Endodermal cell (in vitro differentiated cells): ENCODE measurements around the gene AMPD1. TPM values are rescaled to one million over a fixed set of nuclear protein-coding genes. Genes with fewer than 3 reads are reported as not detected.
A peak's percentile ranks its signal among the peaks of the same experiment; 100 is the strongest.

ENCODE experiments used
- DNase-seq: peaks from one replicate; pipeline ENCODE4 v3.0.0-alpha.2; 2017
- H3K27ac ChIP-seq: 2 replicates; pipeline ENCODE4 v1.5.1; 2013; ENCODE audit warnings: mild to moderate bottlenecking, low read depth, low read length, moderate library complexity
- H3K27me3 ChIP-seq: 2 replicates; pipeline ENCODE4 v1.6.1; 2013; ENCODE audit warnings: mild to moderate bottlenecking, low read length, moderate library complexity; ENCODE audit not compliant: insufficient read depth, control insufficient read depth, poor library complexity, severe bottlenecking
- H3K36me3 ChIP-seq: 2 replicates; pipeline ENCODE4 v1.7.0; 2013; ENCODE audit warnings: mild to moderate bottlenecking, low read length, moderate library complexity; ENCODE audit not compliant: control insufficient read depth, insufficient read depth
- H3K4me1 ChIP-seq: one replicate; pipeline ENCODE4 v1.7.0; 2013; ENCODE audit warnings: low read length; ENCODE audit not compliant: control insufficient read depth, insufficient read depth
- H3K4me3 ChIP-seq: 2 replicates; pipeline ENCODE4 v1.5.1; 2013; ENCODE audit warnings: mild to moderate bottlenecking, low read length, moderate library complexity
- H3K9ac ChIP-seq: 2 replicates; pipeline ENCODE4 v1.6.1; 2013; ENCODE audit warnings: mild to moderate bottlenecking, low read length, moderate library complexity; ENCODE audit not compliant: poor library complexity, severe bottlenecking; ENCODE audit errors: extremely low read depth
- H3K9me3 ChIP-seq: 2 replicates; pipeline ENCODE4 v1.6.1; 2013; ENCODE audit warnings: mild to moderate bottlenecking, low read length, moderate library complexity; ENCODE audit not compliant: control insufficient read depth
- H3K27ac Mint-ChIP-seq: 2 replicates; pipeline ENCODE4 v1.8.0; 2020; ENCODE audit warnings: mixed read lengths
- H3K27me3 Mint-ChIP-seq: 2 replicates; pipeline ENCODE4 v1.8.0; 2021; ENCODE audit warnings: mild to moderate bottlenecking, mixed read lengths; ENCODE audit not compliant: insufficient read depth
- H3K36me3 Mint-ChIP-seq: 2 replicates; pipeline ENCODE4 v1.8.0; 2020; ENCODE audit warnings: low read depth, mixed read lengths
- H3K4me1 Mint-ChIP-seq: 2 replicates; pipeline ENCODE4 v1.8.0; 2020; ENCODE audit warnings: mixed read lengths
- H3K4me3 Mint-ChIP-seq: 2 replicates; pipeline ENCODE4 v1.8.0; 2020; ENCODE audit warnings: mild to moderate bottlenecking, moderate library complexity, mixed read lengths
- H3K9me3 Mint-ChIP-seq: 2 replicates; pipeline ENCODE4 v1.8.0; 2020; ENCODE audit warnings: mild to moderate bottlenecking, mixed read lengths
- WGBS, 2 experiments: methylation state at CpG; one replicate each; pipeline versions ENCODE4 v1.1.5 to v1.1.7; 2013; ENCODE audit warnings: missing lambda C conversion rate in 2 of 2, mixed read lengths in 1 of 2; ENCODE audit not compliant: insufficient coverage in 1 of 2, insufficient read length in 1 of 2; 5-methylcytosine and 5-hydroxymethylcytosine counted together
- total RNA-seq, 2 donors: library from RNA; stranded (reverse); fragmentation: NEBNext Ultra II Directional in 1 of 2; extraction: Animal tissue kit (Norgen Biotek cat#: 25700) in 1 of 2; gene quantifications; 2 replicates in 1 of 2; 3 replicates in 1 of 2; pipeline ENCODE4 v1.2.1, GENCODE V29; 2021
- TF ChIP-seq, protein P1 (sequence below): fragments of 200-600 bp; sonication (generic); conservative IDR thresholded peaks from 2 replicates; pipeline ENCODE4 v1.5.0; 2021; ENCODE audit warnings: antibody characterized with exemption, mild to moderate bottlenecking

AMPD1 gene
- total RNA-seq, 2 donors from 2014 or later: not detected

- H3K4me3 Mint-ChIP-seq: no peak overlapping the region
- Histone ChIP-seq H3K9me3 (no peaks in the 10 kb centered on the region), H3K9ac (no peak overlapping the region), H3K27ac (no peak overlapping the region), H3K4me1 (peaks cover 5% of the 10 kb centered on the region), H3K27me3 (no peaks in the 10 kb centered on the region), H3K36me3 (peaks cover 84% of the 10 kb centered on the region), H3K4me3 (no peak overlapping the region)
- DNase-seq: no peak
- no peaks in the 10 kb centered on the region for H3K9me3 Mint-ChIP-seq
- H3K27ac Mint-ChIP-seq: no peak overlapping the region
- peaks cover 66% of the 10 kb centered on the region for H3K36me3 Mint-ChIP-seq
- TF ChIP-seq, protein P1, sequence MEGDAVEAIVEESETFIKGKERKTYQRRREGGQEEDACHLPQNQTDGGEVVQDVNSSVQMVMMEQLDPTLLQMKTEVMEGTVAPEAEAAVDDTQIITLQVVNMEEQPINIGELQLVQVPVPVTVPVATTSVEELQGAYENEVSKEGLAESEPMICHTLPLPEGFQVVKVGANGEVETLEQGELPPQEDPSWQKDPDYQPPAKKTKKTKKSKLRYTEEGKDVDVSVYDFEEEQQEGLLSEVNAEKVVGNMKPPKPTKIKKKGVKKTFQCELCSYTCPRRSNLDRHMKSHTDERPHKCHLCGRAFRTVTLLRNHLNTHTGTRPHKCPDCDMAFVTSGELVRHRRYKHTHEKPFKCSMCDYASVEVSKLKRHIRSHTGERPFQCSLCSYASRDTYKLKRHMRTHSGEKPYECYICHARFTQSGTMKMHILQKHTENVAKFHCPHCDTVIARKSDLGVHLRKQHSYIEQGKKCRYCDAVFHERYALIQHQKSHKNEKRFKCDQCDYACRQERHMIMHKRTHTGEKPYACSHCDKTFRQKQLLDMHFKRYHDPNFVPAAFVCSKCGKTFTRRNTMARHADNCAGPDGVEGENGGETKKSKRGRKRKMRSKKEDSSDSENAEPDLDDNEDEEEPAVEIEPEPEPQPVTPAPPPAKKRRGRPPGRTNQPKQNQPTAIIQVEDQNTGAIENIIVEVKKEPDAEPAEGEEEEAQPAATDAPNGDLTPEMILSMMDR: no peak
- H3K4me1 Mint-ChIP-seq: peaks cover 11% of the 10 kb centered on the region
- WGBS, 2 experiments: 93 to 96% methylated on average over 4 to 11 of the region's 11 CpGs
- no peaks in the 10 kb centered on the region for H3K27me3 Mint-ChIP-seq
These were observed 23.5 kb upstream of the AMPD1 start for GRCh38 chr1:114718661-114719423.

DNA sequence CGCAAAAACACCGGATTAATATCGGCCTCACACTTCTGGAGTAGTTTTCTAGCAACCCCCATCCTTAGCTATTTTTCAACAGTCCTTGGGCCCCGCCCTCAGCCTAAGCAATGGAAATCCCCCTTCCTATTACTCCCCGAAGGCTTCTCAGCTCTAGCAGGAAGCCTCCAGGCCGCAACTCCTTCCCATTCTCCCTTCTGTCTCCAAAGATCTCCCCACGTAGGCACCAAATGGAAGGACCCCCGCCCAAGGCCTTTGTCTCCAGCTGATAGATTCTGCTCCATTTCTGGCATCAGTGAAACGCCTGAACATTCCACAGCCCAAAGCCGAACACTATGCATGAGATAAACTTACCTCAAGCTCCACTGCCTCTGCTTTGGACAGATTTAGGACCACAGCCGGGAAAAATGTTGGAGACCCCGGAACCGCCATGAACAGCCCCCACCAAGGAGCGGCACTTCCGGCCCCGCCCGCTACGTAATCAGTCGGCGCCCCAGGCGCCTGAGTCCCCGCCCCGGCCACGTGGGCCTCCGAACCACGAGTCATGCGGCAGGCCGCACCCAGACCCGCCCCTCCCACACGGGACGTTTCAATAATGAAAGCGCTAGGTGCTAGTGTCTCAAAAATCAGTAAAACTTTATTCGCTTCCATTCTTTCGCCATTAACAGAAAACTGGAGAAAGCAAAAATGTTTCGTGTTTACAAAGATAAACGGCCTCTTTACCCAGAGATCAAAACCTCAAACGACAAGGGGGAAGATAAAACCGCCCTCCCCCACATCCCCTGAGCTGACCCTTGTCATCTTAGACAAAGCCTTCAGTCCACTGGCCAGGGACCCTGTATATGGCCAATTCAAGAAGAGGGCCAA, 21.2 kb upstream of the AMPD1 start, which contains the start of gene NRAS:
NRAS (minus strand) TSS at position 468 of the 867 bp plus-strand sequence. CDS start 611 bp downstream, outside the sequence.
- Histone ChIP-seq H3K4me1 (peaks cover 5% of the 10 kb centered on the region), H3K27ac (peak within 1 kb of the TSS; percentile 81), H3K4me3 (peak within 1 kb of the TSS; percentile 97), H3K9ac (peak within 1 kb of the TSS; percentile 97), H3K27me3 (no peaks in the 10 kb centered on the region), H3K9me3 (no peaks in the 10 kb centered on the region), H3K36me3 (peaks cover 84% of the 10 kb centered on the region)
- Mint-ChIP-seq H3K4me3 (peak within 1 kb of the TSS; percentile 100), H3K36me3 (peaks cover 66% of the 10 kb centered on the region), H3K9me3 (no peaks in the 10 kb centered on the region), H3K4me1 (peaks cover 9% of the 10 kb centered on the region), H3K27ac (peak within 1 kb of the TSS; percentile 100), H3K27me3 (no peaks in the 10 kb centered on the region)
- 0% methylated on average over 9 to 38 of the region's 38 CpGs for WGBS, 2 experiments
- TF ChIP-seq, protein P1: no peak
- peak; percentile 97 for DNase-seq

- Histone ChIP-seq H3K9ac (peak overlapping the region; percentile 97), H3K4me3 (peak overlapping the region; percentile 97), H3K4me1 (peaks cover 5% of the 10 kb centered on the region), H3K27ac (peak overlapping the region; percentile 81), H3K36me3 (peaks cover 83% of the 10 kb centered on the region), H3K9me3 (no peaks in the 10 kb centered on the region), H3K27me3 (no peaks in the 10 kb centered on the region)
- peak overlapping the region; percentile 100 for H3K4me3 Mint-ChIP-seq
- TF ChIP-seq, protein P1: no peak
- no peaks in the 10 kb centered on the region for H3K9me3 Mint-ChIP-seq
- peaks cover 9% of the 10 kb centered on the region for H3K4me1 Mint-ChIP-seq
- H3K27ac Mint-ChIP-seq: peak overlapping the region; percentile 100
- no peak for DNase-seq
- WGBS, 2 experiments: 36 to 40% methylated on average over 2 to 4 of the region's 4 CpGs
- H3K27me3 Mint-ChIP-seq: no peaks in the 10 kb centered on the region
- H3K36me3 Mint-ChIP-seq: peaks cover 65% of the 10 kb centered on the region
These were observed 20.6 kb upstream of the AMPD1 start for GRCh38 chr1:114715952-114716303.
